ENCODE measurements around the gene NHERF1.

GRCh38 chr17:74779948-74780400 lies 31.5 kb downstream of the NHERF1 start:
- TF ChIP-seq CTCF (IDR thresholded peaks at IDR 0.05) (no peak), POLR2AphosphoS5 (IDR thresholded peaks at IDR 0.05; ENCODE audit: low read depth, low read length) (no peak), SIN3A (IDR thresholded peaks at IDR 0.05; ENCODE audit: borderline replicate concordance, insufficient read depth, low read depth, low read length) (no peak)
